Measurements from ENCODE around the gene ARID3B. TPM values are rescaled to one million over a fixed set of nuclear protein-coding genes. Genes with fewer than 3 reads are reported as not detected.
A peak's percentile ranks its signal among the peaks of the same experiment; 100 is the strongest.

ARID3B gene
- total and polyA plus RNA-seq, 7 experiments from 2014 or later = 5.1 to 45.4 (median 36.6) TPM

- intact Hi-C loops (cut with micrococcal nuclease) = no loop called here
- Histone ChIP-seq H3K27me3 (ENCODE audit: control insufficient read depth in 2 of 2, insufficient read depth in 2 of 2, low read length in 2 of 2) (no peaks in the 10 kb centered on the region), H3K4me1 (ENCODE audit: control insufficient read depth in 2 of 2, insufficient read depth in 2 of 2, low read length in 2 of 2) (no peaks in the 10 kb centered on the region), H3K9me3 (ENCODE audit: control insufficient read depth in 2 of 3, low read length in 3 of 3) (no peaks in the 10 kb centered on the region), H3K36me3 (ENCODE audit: control insufficient read depth in 2 of 3, insufficient read depth in 3 of 3, low read length in 3 of 3) (peaks cover 10 to 24% (median 14%) of the 10 kb centered on the region in 3 experiments), H3K4me3 (ENCODE audit: low read length) (no peak overlapping the region), H3K27ac (ENCODE audit: low read depth, low read length) (no peak overlapping the region)
- peaks cover 12 to 54% (median 38%) of the 10 kb centered on the region in 5 donors for H3K36me3 Mint-ChIP-seq
- DNase-seq = no peak
- POLR2A ChIA-PET = no interaction called here
- H3K27me3 Mint-ChIP-seq = no peaks in the 10 kb centered on the region
- H3K4me1 Mint-ChIP-seq = peaks cover 33 to 73% (median 63%) of the 10 kb centered on the region in 7 donors
- CTCF ChIA-PET = no interaction called here
- no peak for ATAC-seq
- H3K27ac Mint-ChIP-seq = no peak overlapping the region
- H3K4me3 Mint-ChIP-seq = no peak overlapping the region
- H3K9me3 Mint-ChIP-seq = peaks cover 0 to 2% (median 0%) of the 10 kb centered on the region in 11 donors
Observed at GRCh38 chr15:74555192-74555591, 14.2 kb downstream of the ARID3B start.

DNA sequence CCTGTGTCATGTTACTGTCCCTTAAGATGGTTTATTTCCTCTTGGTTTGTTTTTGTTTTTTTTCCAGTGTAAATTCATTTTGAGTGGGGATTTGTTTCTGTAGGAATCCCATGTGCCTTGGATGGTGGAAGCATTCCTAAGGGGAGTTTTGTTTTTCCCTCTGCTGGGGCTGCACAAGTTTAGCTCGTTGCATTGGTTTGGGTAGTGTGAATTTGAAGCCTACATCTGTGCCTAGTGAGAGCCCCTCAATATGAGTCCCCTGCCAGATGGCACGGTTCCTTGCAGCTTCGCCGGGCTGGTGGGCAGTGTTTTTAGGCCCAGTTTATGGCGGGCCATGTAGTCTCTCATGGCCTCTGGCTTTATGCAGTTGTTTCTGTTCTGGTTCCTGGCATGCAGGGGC, 17.7 kb downstream of the ARID3B start:
- Histone ChIP-seq H3K27me3 (ENCODE audit: control insufficient read depth in 2 of 2, insufficient read depth in 2 of 2, low read length in 2 of 2) (no peaks in the 10 kb centered on the region), H3K9me3 (ENCODE audit: control insufficient read depth in 2 of 3, low read length in 3 of 3) (no peaks in the 10 kb centered on the region), H3K27ac (ENCODE audit: low read depth, low read length) (no peak overlapping the region), H3K4me1 (ENCODE audit: control insufficient read depth in 2 of 2, insufficient read depth in 2 of 2, low read length in 2 of 2) (no peaks in the 10 kb centered on the region), H3K36me3 (ENCODE audit: control insufficient read depth in 2 of 3, insufficient read depth in 3 of 3, low read length in 3 of 3) (peaks cover 0 to 18% (median 0%) of the 10 kb centered on the region in 3 experiments), H3K4me3 (ENCODE audit: low read length) (no peak overlapping the region)
- intact Hi-C loops (cut with micrococcal nuclease) = no loop called here
- H3K36me3 Mint-ChIP-seq = peaks cover 0 to 42% (median 24%) of the 10 kb centered on the region in 5 donors
- no peaks in the 10 kb centered on the region for H3K27me3 Mint-ChIP-seq
- H3K9me3 Mint-ChIP-seq = no peaks in the 10 kb centered on the region
- H3K4me3 Mint-ChIP-seq = peak overlapping the region in 2 of 10 donors; percentile 26 to 29
- DNase-seq (no peak), ATAC-seq (no peak)
- H3K27ac Mint-ChIP-seq = peak overlapping the region in 1 of 9 donors; percentile 65
- peaks cover 36 to 60% (median 54%) of the 10 kb centered on the region in 7 donors for H3K4me1 Mint-ChIP-seq
- POLR2A ChIA-PET = interaction anchor here (0.7 kb wide), 1 partner anchor 600 kb away, joined by 3 read pairs; no protein-coding TSS in a partner anchor
- CTCF ChIA-PET = no interaction called here

DNA sequence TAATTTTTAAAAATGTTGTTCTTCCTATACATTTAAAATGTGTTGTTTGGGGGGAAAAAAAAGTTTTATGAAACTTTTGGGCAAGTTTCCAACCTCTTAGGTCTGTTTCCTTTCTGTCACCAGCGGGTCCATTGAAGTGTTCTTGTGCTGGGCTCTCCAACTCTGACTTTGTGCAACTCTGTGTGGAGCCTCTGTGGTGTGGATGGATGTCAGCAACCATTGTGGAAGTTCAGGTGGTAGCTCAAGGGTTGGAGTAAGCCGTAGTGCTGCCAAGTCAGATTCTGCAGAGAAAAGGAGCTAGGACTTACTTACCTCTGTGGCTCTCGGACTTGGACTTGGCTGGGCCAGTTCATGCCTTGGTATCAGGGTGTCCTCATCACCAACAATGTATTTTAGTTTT, 22.4 kb downstream of the ARID3B start:
- H3K4me3 Mint-ChIP-seq = no peak overlapping the region
- no peaks in the 10 kb centered on the region for H3K27me3 Mint-ChIP-seq
- intact Hi-C loops (cut with micrococcal nuclease) = no loop called here
- H3K36me3 Mint-ChIP-seq = peaks cover 0 to 45% (median 21%) of the 10 kb centered on the region in 5 donors
- H3K9me3 ChIP-seq (ENCODE audit: control insufficient read depth in 2 of 3, low read length in 3 of 3) = no peaks in the 10 kb centered on the region
- ATAC-seq (no peak), DNase-seq (no peak)
- H3K4me1 Mint-ChIP-seq = peaks cover 36 to 67% (median 62%) of the 10 kb centered on the region in 7 donors
- no peak overlapping the region for H3K27ac ChIP-seq (ENCODE audit: low read depth, low read length)
- peaks cover 0 to 5% of the 10 kb centered on the region in 2 donors for H3K4me1 ChIP-seq (ENCODE audit: control insufficient read depth in 2 of 2, insufficient read depth in 2 of 2, low read length in 2 of 2)
- H3K9me3 Mint-ChIP-seq = no peaks in the 10 kb centered on the region
- no peak overlapping the region for H3K27ac Mint-ChIP-seq
- no peak overlapping the region for H3K4me3 ChIP-seq (ENCODE audit: low read length)
- ChIA-PET POLR2A (interaction anchor here (1.0 kb wide), 1 partner anchor 10 kb away, joined by 3 read pairs; no protein-coding TSS in a partner anchor), CTCF (no interaction called here)
- no peaks in the 10 kb centered on the region for H3K27me3 ChIP-seq (ENCODE audit: control insufficient read depth in 2 of 2, insufficient read depth in 2 of 2, low read length in 2 of 2)
- peaks cover 0 to 15% (median 7%) of the 10 kb centered on the region in 3 experiments for H3K36me3 ChIP-seq (ENCODE audit: control insufficient read depth in 2 of 3, insufficient read depth in 3 of 3, low read length in 3 of 3)

DNA sequence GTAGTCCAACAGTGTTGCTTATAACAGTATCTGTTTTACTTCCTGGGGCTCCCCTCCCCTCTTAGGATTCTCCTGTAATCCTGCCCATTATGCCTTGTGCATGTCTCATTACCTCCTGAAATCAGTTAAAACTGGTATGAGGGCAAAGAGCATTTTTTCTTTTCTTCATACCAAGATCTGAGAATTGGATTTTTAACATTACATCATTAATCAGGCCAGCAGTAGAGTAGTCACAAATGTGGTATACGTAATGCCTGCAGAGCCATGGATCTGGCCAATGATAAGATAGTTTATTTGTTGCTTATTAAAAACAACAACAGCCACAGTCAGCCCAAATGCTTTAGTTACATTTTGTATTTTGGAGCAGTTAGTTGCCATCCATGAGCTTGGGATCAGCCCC, 23.2 kb downstream of the ARID3B start:
- ChIA-PET CTCF (no interaction called here), POLR2A (interaction anchor here (1.0 kb wide), 1 partner anchor 11 kb away, joined by 3 read pairs; no protein-coding TSS in a partner anchor)
- Histone ChIP-seq H3K9me3 (ENCODE audit: control insufficient read depth in 2 of 3, low read length in 3 of 3) (no peaks in the 10 kb centered on the region), H3K4me3 (ENCODE audit: low read length) (no peak overlapping the region), H3K27me3 (ENCODE audit: control insufficient read depth in 2 of 2, insufficient read depth in 2 of 2, low read length in 2 of 2) (no peaks in the 10 kb centered on the region), H3K4me1 (ENCODE audit: control insufficient read depth in 2 of 2, insufficient read depth in 2 of 2, low read length in 2 of 2) (peaks cover 0 to 5% of the 10 kb centered on the region in 2 donors), H3K27ac (ENCODE audit: low read depth, low read length) (no peak overlapping the region), H3K36me3 (ENCODE audit: control insufficient read depth in 2 of 3, insufficient read depth in 3 of 3, low read length in 3 of 3) (peaks cover 0 to 21% (median 7%) of the 10 kb centered on the region in 3 experiments)
- ATAC-seq (no peak), DNase-seq (no peak)
- Mint-ChIP-seq H3K4me3 (peak overlapping the region in 1 of 10 donors; percentile 44), H3K36me3 (peaks cover 0 to 45% (median 18%) of the 10 kb centered on the region in 5 donors), H3K27me3 (no peaks in the 10 kb centered on the region), H3K9me3 (no peaks in the 10 kb centered on the region), H3K27ac (no peak overlapping the region), H3K4me1 (peaks cover 30 to 63% (median 56%) of the 10 kb centered on the region in 7 donors)
- intact Hi-C loops (cut with micrococcal nuclease) = no loop called here

DNA sequence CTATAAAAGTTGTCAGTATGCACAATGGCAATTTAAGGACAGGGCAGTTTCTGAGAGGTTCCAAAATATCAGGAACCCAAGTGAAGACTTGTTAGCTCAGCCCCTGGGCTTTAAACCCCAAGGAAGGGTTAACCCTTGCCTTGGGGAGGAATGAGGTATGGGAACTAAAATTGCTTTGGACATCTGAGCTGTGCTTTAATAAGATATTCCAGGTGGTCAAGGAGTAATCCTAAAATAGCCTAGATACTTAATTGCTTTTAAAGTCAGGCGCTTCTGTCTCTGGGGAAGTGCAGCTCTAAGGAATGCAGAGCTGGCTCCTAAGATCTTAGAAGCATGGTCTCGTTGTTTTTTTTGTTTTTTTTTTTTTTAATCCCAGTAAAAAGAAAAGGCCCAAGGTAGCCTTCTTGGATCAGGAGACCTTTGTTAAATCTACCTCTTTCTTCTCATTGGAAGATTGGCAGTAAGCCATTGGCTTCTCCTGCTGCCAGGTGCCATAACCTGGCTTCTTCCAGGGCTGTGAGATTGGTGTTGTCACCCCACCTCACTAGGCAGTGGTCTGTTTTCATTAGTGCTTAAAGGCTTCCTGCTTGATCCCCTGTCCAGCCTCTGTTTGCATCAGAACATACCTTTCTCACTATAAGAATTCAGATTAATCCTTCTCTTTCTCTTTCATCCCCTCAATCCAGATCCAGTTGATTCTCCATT, 24.5 kb downstream of the ARID3B start:
- no peak for DNase-seq
- Histone ChIP-seq H3K27ac (ENCODE audit: low read depth, low read length) (no peak overlapping the region), H3K9me3 (ENCODE audit: control insufficient read depth in 2 of 3, low read length in 3 of 3) (no peaks in the 10 kb centered on the region), H3K4me3 (ENCODE audit: low read length) (no peak overlapping the region), H3K36me3 (ENCODE audit: control insufficient read depth in 2 of 3, insufficient read depth in 3 of 3, low read length in 3 of 3) (peaks cover 0 to 33% (median 10%) of the 10 kb centered on the region in 3 experiments), H3K27me3 (ENCODE audit: control insufficient read depth in 2 of 2, insufficient read depth in 2 of 2, low read length in 2 of 2) (no peaks in the 10 kb centered on the region), H3K4me1 (ENCODE audit: control insufficient read depth in 2 of 2, insufficient read depth in 2 of 2, low read length in 2 of 2) (peaks cover 0 to 5% of the 10 kb centered on the region in 2 donors)
- ChIA-PET POLR2A (no interaction called here), CTCF (interaction anchor here (0.6 kb wide), 1 partner anchor 1055 kb away, joined by 3 read pairs; no protein-coding TSS in a partner anchor)
- no peaks in the 10 kb centered on the region for H3K27me3 Mint-ChIP-seq
- H3K27ac Mint-ChIP-seq = peak overlapping the region in 1 of 9 donors; percentile 13
- H3K4me1 Mint-ChIP-seq = peaks cover 25 to 58% (median 52%) of the 10 kb centered on the region in 7 donors
- intact Hi-C loops (cut with micrococcal nuclease) = no loop called here
- peak overlapping the region in 1 of 10 donors; percentile 21 for H3K4me3 Mint-ChIP-seq
- no peak for ATAC-seq
- H3K36me3 Mint-ChIP-seq = peaks cover 0 to 41% (median 13%) of the 10 kb centered on the region in 5 donors
- no peaks in the 10 kb centered on the region for H3K9me3 Mint-ChIP-seq

DNA sequence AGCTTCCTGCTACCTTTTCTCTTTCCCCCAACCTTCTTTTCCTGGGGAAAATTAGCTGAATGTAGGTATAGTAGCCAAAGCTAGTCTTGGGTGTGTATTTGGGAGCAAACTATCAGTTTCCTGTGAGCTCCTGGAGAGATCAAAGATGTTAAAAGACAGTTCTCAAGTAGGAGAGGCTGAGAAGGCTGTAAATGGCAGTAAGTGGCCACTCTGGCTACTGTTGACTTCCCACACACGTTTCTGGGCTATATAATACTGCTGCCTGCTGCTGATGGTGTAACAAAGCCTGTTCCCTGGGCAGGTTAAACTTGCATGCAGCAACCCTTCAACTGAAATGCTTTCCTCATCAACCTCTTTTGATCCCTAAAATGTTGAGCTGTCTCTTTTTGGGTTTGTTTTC, 27.6 kb downstream of the ARID3B start:
- H3K36me3 ChIP-seq (ENCODE audit: control insufficient read depth in 2 of 3, insufficient read depth in 3 of 3, low read length in 3 of 3) = peaks cover 12 to 48% (median 21%) of the 10 kb centered on the region in 3 experiments

More for the DNA sequence above, 27.6 kb downstream of the ARID3B start:
- no peaks in the 10 kb centered on the region for H3K27me3 ChIP-seq (ENCODE audit: control insufficient read depth in 2 of 2, insufficient read depth in 2 of 2, low read length in 2 of 2)
- no peaks in the 10 kb centered on the region for H3K9me3 ChIP-seq (ENCODE audit: control insufficient read depth in 2 of 3, low read length in 3 of 3)
- Mint-ChIP-seq H3K27ac (peak overlapping the region in 1 of 9 donors; percentile 80), H3K36me3 (peaks cover 0 to 49% (median 17%) of the 10 kb centered on the region in 5 donors), H3K4me1 (peaks cover 21 to 55% (median 41%) of the 10 kb centered on the region in 7 donors), H3K9me3 (no peaks in the 10 kb centered on the region), H3K27me3 (no peaks in the 10 kb centered on the region), H3K4me3 (no peak overlapping the region)
- intact Hi-C loops (cut with micrococcal nuclease) = no loop called here
- ATAC-seq = no peak
- ChIA-PET POLR2A (interaction anchor here (0.6 kb wide), 1 partner anchor 42 kb away, joined by 6 read pairs; no protein-coding TSS in a partner anchor), CTCF (no interaction called here)
- no peak for DNase-seq
- peaks cover 0 to 5% of the 10 kb centered on the region in 2 donors for H3K4me1 ChIP-seq (ENCODE audit: control insufficient read depth in 2 of 2, insufficient read depth in 2 of 2, low read length in 2 of 2)
- H3K4me3 ChIP-seq (ENCODE audit: low read length) = no peak overlapping the region
- no peak overlapping the region for H3K27ac ChIP-seq (ENCODE audit: low read depth, low read length)

All from naive thymus-derived CD4-positive, alpha-beta T cell (primary cell).